Endothelial cell of umbilical vein (primary cell): ENCODE measurements around the gene YTHDF1. TPM values are rescaled to one million over a fixed set of nuclear protein-coding genes. Genes with fewer than 3 reads are reported as not detected.

Experiments used
- BruUV-seq: library from RNA; stranded (reverse); fragments of 400-500 nt; replicated peaks from 2 replicates; lab custom pipeline; 2021; lab: Mats Ljungman, UMichigan
- CTCF ChIA-PET: fragments of 300-600, 350-600 bp; sonication (Branson Sonifier 250); formaldehyde crosslinking; loops from one replicate; lab custom pipeline; 2021; ENCODE audit warnings: antibody characterized with exemption, inconsistent platforms; lab: Charles Lee
- POLR2A ChIA-PET: fragments of 300-600, 350-600 bp; sonication (Branson Sonifier 250); formaldehyde crosslinking; loops from one replicate; lab custom pipeline; 2021; ENCODE audit warnings: antibody characterized with exemption, inconsistent platforms; lab: Charles Lee
- DNase-seq: peaks from one replicate; pipeline ENCODE4 v3.0.0-alpha.2; 2011; ENCODE audit warnings: low read depth, low spot score
- FAIRE-seq: peaks from 2 replicates; lab custom pipeline; 2011; peaks lifted over from hg19 to GRCh38; lab: Jason Lieb, UNC
- H2AFZ ChIP-seq: 2 replicates; pipeline ENCODE4 v1.6.0; 2012; ENCODE audit warnings: low read depth, low read length, control low read depth, inconsistent platforms
- H3K27ac ChIP-seq: 2 replicates; pipeline ENCODE4 v1.5.1; 2011; ENCODE audit warnings: low read depth, mild to moderate bottlenecking, control low read depth, low read length, moderate library complexity; ENCODE audit not compliant: insufficient read depth
- H3K27me3 ChIP-seq, 2 experiments: 2 replicates each; pipeline versions ENCODE4 v1.6.0 to v1.6.1; 2011; ENCODE audit warnings: low read length in 2 of 2, mixed read lengths in 1 of 2; ENCODE audit not compliant: control insufficient read depth in 2 of 2, insufficient read depth in 2 of 2
- H3K36me3 ChIP-seq, 2 experiments: 2 replicates in 1 of 2; 3 replicates in 1 of 2; pipeline ENCODE4 v1.5.1; 2011; ENCODE audit warnings: low read length in 2 of 2, mild to moderate bottlenecking in 1 of 2, moderate library complexity in 1 of 2; ENCODE audit not compliant: control insufficient read depth in 2 of 2, insufficient read depth in 2 of 2; ENCODE audit errors: extremely low read depth in 1 of 2
- H3K4me1 ChIP-seq: 3 replicates; pipeline ENCODE4 v1.5.1; 2011; ENCODE audit warnings: mild to moderate bottlenecking, low read length; ENCODE audit not compliant: control insufficient read depth, insufficient read depth; ENCODE audit errors: extremely low read depth
- H3K4me2 ChIP-seq: 2 replicates; pipeline ENCODE4 v1.6.1; 2011; ENCODE audit warnings: low read length, control low read depth, mixed read lengths; ENCODE audit not compliant: insufficient read depth
- H3K4me3 ChIP-seq, 3 experiments: fragments of 200-600 bp in 1 of 3; sonication (generic), shearing (Covaris generic) in 1 of 3; replicated peaks in 1 of 3; 2 replicates each; pipeline ENCODE4 v1.5.1; 2011 to 2016; ENCODE audit warnings: control low read depth in 3 of 3, low read length in 3 of 3, mild to moderate bottlenecking in 2 of 3, inconsistent platforms in 1 of 3, low read depth in 1 of 3, moderate library complexity in 1 of 3; ENCODE audit not compliant: insufficient read depth in 1 of 3
- H3K79me2 ChIP-seq: 2 replicates; pipeline ENCODE4 v1.6.0; 2012; ENCODE audit warnings: low read length, inconsistent platforms; ENCODE audit not compliant: control insufficient read depth, insufficient read depth
- H3K9ac ChIP-seq: replicated peaks from 2 replicates; pipeline ENCODE3; 2011; ENCODE audit warnings: low read length, control low read depth; ENCODE audit not compliant: insufficient read depth; ENCODE audit errors: extremely low read depth
- H3K9me1 ChIP-seq: replicated peaks from 3 replicates; pipeline ENCODE4 v1.6.0; 2011; ENCODE audit warnings: mild to moderate bottlenecking, low read length; ENCODE audit not compliant: control insufficient read depth, insufficient read depth; ENCODE audit errors: extremely low read depth
- H3K9me3 ChIP-seq: replicated peaks from 2 replicates; pipeline ENCODE4 v1.5.1; 2012; ENCODE audit warnings: low read length, inconsistent platforms; ENCODE audit not compliant: control insufficient read depth, insufficient read depth
- H4K20me1 ChIP-seq: replicated peaks from 2 replicates; pipeline ENCODE3; 2011; ENCODE audit warnings: mild to moderate bottlenecking, low read length; ENCODE audit not compliant: control insufficient read depth, insufficient read depth; ENCODE audit errors: extremely low read depth
- CTCF ChIP-seq, 2 donors: IDR thresholded peaks; 1 replicate in 1 of 2; 2 replicates in 1 of 2; pipeline ENCODE4 v1.5.1; 2011; ENCODE audit warnings: low read length in 2 of 2, mild to moderate bottlenecking in 2 of 2, moderate library complexity in 2 of 2, control low read depth in 1 of 2, inconsistent platforms in 1 of 2, low read depth in 1 of 2; ENCODE audit not compliant: insufficient read depth in 1 of 2; ENCODE audit errors: extremely low read depth in 1 of 2
- EZH2 ChIP-seq: IDR thresholded peaks from 2 replicates; pipeline ENCODE4 v1.6.1; 2012; ENCODE audit warnings: borderline replicate concordance, low read depth, mild to moderate bottlenecking, moderate library complexity, low read length, inconsistent platforms; ENCODE audit not compliant: severe bottlenecking
- FOS ChIP-seq: IDR thresholded peaks from 2 replicates; pipeline ENCODE4 v1.6.1; 2011; ENCODE audit warnings: mild to moderate bottlenecking, low read length, moderate library complexity, borderline replicate concordance; ENCODE audit not compliant: insufficient read depth
- GATA2 ChIP-seq: IDR thresholded peaks from 2 replicates; pipeline ENCODE4 v1.7.0; 2011; ENCODE audit warnings: low read depth, mild to moderate bottlenecking, moderate library complexity, mixed read lengths, low read length; ENCODE audit not compliant: insufficient read length, insufficient read depth
- JUN ChIP-seq: IDR thresholded peaks from 2 replicates; pipeline ENCODE4 v1.6.1; 2011; ENCODE audit warnings: borderline replicate concordance, low read depth; ENCODE audit not compliant: insufficient read length, insufficient read depth
- MAX ChIP-seq: IDR thresholded peaks from 2 replicates; pipeline ENCODE4 v1.6.1; 2011; ENCODE audit not compliant: insufficient read depth, insufficient read length
- MYC ChIP-seq: IDR thresholded peaks from one replicate; pipeline ENCODE4 v1.6.1; 2011; ENCODE audit warnings: mild to moderate bottlenecking, low read depth, low read length
- POLR2A ChIP-seq: IDR thresholded peaks from 2 replicates; pipeline ENCODE4 v1.6.1; 2012; ENCODE audit warnings: low read depth, mild to moderate bottlenecking, control low read depth, low read length
- POLR2AphosphoS5 ChIP-seq: IDR thresholded peaks from 2 replicates; pipeline ENCODE4 v1.6.1; 2012; ENCODE audit warnings: low read depth, mild to moderate bottlenecking, control low read depth, low read length, moderate library complexity; ENCODE audit not compliant: insufficient read depth
- dilution Hi-C: fragments of 300-500 bp; cut with MboI; formaldehyde crosslinking; loops from one replicate; pipeline ENCODE4 v1.15.0; 2019; ENCODE audit warnings: low sequenced_read_pairs; ENCODE audit not compliant: extremely low pct_ligation_motif_present
- intact Hi-C: fragments of 100-400 bp; cut with micrococcal nuclease; formaldehyde crosslinking; loops from one replicate; pipeline ENCODE4 v1.10.0; 2022
- polyA plus RNA-seq, 4 experiments: library from polyadenylated mRNA; depleted of rRNA in 3 of 4; stranded (reverse) in 3 of 4; unstranded in 1 of 4; fragments of >200 nt; gene quantifications; 2 replicates each; pipeline versions ENCODE4 v1.2.1 to v1.2.3, GENCODE V29; 2011 to 2012; ENCODE audit warnings: missing spikeins in 1 of 4
- total RNA-seq: library from RNA; stranded (reverse); gene quantifications from 2 replicates; pipeline ENCODE4 v1.2.3, GENCODE V29; 2021

YTHDF1 gene
- total and polyA plus RNA-seq, 2 donors (not counting 3 experiments of a cell fraction or from before 2014, with no cell fraction given), result 25.2 to 44.4 TPM

GRCh38 chr20:63188641-63189321, 27.1 kb downstream of the YTHDF1 start:
- dilution Hi-C loops (no loop called here), intact Hi-C loops (no loop called here)
- no peaks in the 10 kb centered on the region for H3K36me3 ChIP-seq
- TF ChIP-seq FOS (no peak), POLR2A (no peak), GATA2 (no peak), JUN (no peak), CTCF (IDR thresholded peaks at IDR 0.05; ENCODE audit: extremely low read depth in 1 of 2, insufficient read depth in 1 of 2, low read depth in 1 of 2, low read length in 2 of 2) (no peak), EZH2 (no peak), MAX (no peak), POLR2AphosphoS5 (no peak), MYC (no peak)
- no peaks in the 10 kb centered on the region for H3K9me3 ChIP-seq
- no peak overlapping the region for H3K4me2 ChIP-seq
- ChIA-PET CTCF (interaction anchor here (1.0 to 1.7 kb wide), 2 partner anchors 26 to 35 kb away, joined by 3 to 5 read pairs; no protein-coding TSS in a partner anchor), POLR2A (no interaction called here)
- no peak overlapping the region for H3K9ac ChIP-seq
- DNase-seq (no peak), FAIRE-seq (no peak)
- H3K27ac ChIP-seq, result no peak overlapping the region
- no peaks in the 10 kb centered on the region for H4K20me1 ChIP-seq
- no peak overlapping the region for H3K4me3 ChIP-seq
- no peaks in the 10 kb centered on the region for H3K9me1 ChIP-seq
- no peaks in the 10 kb centered on the region for H3K27me3 ChIP-seq
- H3K4me1 ChIP-seq, result no peaks in the 10 kb centered on the region
- H2AFZ ChIP-seq, result no peak overlapping the region
- no TSS peak for BruUV-seq
- no peaks in the 10 kb centered on the region for H3K79me2 ChIP-seq
